Measurements from ENCODE around the gene FAAP24. TPM values are rescaled to one million over a fixed set of nuclear protein-coding genes. Genes with fewer than 3 reads are reported as not detected.

Gene FAAP24
- total and polyA plus RNA-seq, 2 of the 8 experiments (the other 6 are each of a cell fraction or from before 2014, with no cell fraction given) = 3.3 to 4.2 TPM

GRCh38 chr19:32935629-32936028 is 36.4 kb upstream of the FAAP24 start (continued):
- TF ChIP-seq, protein P1, sequence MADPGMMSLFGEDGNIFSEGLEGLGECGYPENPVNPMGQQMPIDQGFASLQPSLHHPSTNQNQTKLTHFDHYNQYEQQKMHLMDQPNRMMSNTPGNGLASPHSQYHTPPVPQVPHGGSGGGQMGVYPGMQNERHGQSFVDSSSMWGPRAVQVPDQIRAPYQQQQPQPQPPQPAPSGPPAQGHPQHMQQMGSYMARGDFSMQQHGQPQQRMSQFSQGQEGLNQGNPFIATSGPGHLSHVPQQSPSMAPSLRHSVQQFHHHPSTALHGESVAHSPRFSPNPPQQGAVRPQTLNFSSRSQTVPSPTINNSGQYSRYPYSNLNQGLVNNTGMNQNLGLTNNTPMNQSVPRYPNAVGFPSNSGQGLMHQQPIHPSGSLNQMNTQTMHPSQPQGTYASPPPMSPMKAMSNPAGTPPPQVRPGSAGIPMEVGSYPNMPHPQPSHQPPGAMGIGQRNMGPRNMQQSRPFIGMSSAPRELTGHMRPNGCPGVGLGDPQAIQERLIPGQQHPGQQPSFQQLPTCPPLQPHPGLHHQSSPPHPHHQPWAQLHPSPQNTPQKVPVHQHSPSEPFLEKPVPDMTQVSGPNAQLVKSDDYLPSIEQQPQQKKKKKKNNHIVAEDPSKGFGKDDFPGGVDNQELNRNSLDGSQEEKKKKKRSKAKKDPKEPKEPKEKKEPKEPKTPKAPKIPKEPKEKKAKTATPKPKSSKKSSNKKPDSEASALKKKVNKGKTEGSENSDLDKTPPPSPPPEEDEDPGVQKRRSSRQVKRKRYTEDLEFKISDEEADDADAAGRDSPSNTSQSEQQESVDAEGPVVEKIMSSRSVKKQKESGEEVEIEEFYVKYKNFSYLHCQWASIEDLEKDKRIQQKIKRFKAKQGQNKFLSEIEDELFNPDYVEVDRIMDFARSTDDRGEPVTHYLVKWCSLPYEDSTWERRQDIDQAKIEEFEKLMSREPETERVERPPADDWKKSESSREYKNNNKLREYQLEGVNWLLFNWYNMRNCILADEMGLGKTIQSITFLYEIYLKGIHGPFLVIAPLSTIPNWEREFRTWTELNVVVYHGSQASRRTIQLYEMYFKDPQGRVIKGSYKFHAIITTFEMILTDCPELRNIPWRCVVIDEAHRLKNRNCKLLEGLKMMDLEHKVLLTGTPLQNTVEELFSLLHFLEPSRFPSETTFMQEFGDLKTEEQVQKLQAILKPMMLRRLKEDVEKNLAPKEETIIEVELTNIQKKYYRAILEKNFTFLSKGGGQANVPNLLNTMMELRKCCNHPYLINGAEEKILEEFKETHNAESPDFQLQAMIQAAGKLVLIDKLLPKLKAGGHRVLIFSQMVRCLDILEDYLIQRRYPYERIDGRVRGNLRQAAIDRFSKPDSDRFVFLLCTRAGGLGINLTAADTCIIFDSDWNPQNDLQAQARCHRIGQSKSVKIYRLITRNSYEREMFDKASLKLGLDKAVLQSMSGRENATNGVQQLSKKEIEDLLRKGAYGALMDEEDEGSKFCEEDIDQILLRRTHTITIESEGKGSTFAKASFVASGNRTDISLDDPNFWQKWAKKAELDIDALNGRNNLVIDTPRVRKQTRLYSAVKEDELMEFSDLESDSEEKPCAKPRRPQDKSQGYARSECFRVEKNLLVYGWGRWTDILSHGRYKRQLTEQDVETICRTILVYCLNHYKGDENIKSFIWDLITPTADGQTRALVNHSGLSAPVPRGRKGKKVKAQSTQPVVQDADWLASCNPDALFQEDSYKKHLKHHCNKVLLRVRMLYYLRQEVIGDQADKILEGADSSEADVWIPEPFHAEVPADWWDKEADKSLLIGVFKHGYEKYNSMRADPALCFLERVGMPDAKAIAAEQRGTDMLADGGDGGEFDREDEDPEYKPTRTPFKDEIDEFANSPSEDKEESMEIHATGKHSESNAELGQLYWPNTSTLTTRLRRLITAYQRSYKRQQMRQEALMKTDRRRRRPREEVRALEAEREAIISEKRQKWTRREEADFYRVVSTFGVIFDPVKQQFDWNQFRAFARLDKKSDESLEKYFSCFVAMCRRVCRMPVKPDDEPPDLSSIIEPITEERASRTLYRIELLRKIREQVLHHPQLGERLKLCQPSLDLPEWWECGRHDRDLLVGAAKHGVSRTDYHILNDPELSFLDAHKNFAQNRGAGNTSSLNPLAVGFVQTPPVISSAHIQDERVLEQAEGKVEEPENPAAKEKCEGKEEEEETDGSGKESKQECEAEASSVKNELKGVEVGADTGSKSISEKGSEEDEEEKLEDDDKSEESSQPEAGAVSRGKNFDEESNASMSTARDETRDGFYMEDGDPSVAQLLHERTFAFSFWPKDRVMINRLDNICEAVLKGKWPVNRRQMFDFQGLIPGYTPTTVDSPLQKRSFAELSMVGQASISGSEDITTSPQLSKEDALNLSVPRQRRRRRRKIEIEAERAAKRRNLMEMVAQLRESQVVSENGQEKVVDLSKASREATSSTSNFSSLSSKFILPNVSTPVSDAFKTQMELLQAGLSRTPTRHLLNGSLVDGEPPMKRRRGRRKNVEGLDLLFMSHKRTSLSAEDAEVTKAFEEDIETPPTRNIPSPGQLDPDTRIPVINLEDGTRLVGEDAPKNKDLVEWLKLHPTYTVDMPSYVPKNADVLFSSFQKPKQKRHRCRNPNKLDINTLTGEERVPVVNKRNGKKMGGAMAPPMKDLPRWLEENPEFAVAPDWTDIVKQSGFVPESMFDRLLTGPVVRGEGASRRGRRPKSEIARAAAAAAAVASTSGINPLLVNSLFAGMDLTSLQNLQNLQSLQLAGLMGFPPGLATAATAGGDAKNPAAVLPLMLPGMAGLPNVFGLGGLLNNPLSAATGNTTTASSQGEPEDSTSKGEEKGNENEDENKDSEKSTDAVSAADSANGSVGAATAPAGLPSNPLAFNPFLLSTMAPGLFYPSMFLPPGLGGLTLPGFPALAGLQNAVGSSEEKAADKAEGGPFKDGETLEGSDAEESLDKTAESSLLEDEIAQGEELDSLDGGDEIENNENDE (IDR thresholded peaks at IDR 0.05; ENCODE audit: insufficient replicate concordance, low read length) = no peak
- no peak for TF ChIP-seq POLR2A (IDR thresholded peaks at IDR 0.05; ENCODE audit: control extremely low read depth in 1 of 2, low read depth in 2 of 2, low read length in 2 of 2)
- TF ChIP-seq EP300 (IDR thresholded peaks at IDR 0.05; ENCODE audit: borderline replicate concordance in 1 of 2, low read depth in 2 of 2, low read length in 2 of 2) = no peak
- TF ChIP-seq PHF8 (conservative IDR thresholded peaks at IDR 0.05; ENCODE audit: low read depth, low read length) = no peak
- TF ChIP-seq EGR1 (IDR thresholded peaks at IDR 0.05; ENCODE audit: borderline replicate concordance, low read depth, low read length) = no peak
- TF ChIP-seq FOSL1 (IDR thresholded peaks at IDR 0.05; ENCODE audit: insufficient read depth, low read depth, low read length) = no peak
- no peak for TF ChIP-seq ASH2L (IDR thresholded peaks at IDR 0.05; ENCODE audit: low read length)
- TF ChIP-seq SRF (IDR thresholded peaks at IDR 0.05; ENCODE audit: low read depth, low read length) = no peak
- TF ChIP-seq CREB1 (IDR thresholded peaks at IDR 0.05) = no peak
- no peak for TF ChIP-seq NRF1 (IDR thresholded peaks at IDR 0.05; ENCODE audit: low read depth, low read length)
